PC-9 (cell line): Measurements from ENCODE around the gene RAP1GAP2. TPM values are rescaled to one million over a fixed set of nuclear protein-coding genes. Genes with fewer than 3 reads are reported as not detected.
A peak's percentile ranks its signal among the peaks of the same experiment; 100 is the strongest.

Experiments
- BruUV-seq: library from RNA; stranded (reverse); fragments of 400-500 nt; replicated peaks from 2 replicates; lab custom pipeline; 2021; lab: Mats Ljungman, UMichigan
- CTCF ChIA-PET: fragments of 300-600 bp; sonication (Branson Sonifier 250); formaldehyde crosslinking; loops from one replicate; lab custom pipeline; 2022; ENCODE audit warnings: antibody characterized with exemption; lab: Charles Lee
- POLR2A ChIA-PET: fragments of 300-600 bp; sonication (Branson Sonifier 250); formaldehyde crosslinking; loops from one replicate; lab custom pipeline; 2022; ENCODE audit warnings: antibody characterized with exemption; ENCODE audit not compliant: unreplicated experiment; lab: Charles Lee
- DNase-seq, 2 experiments: peaks; one replicate each; pipeline versions ENCODE4 v3.0.0 to v3.0.0-alpha.2; 2015 to 2022; ENCODE audit warnings: mixed read lengths in 1 of 2
- H2AFZ ChIP-seq: fragments of 200-600 bp; sonication (generic); 2 replicates; pipeline ENCODE4 v1.8.1; 2017; ENCODE audit warnings: antibody characterized with exemption
- H3F3A ChIP-seq: fragments of 200-600 bp; sonication (generic); 2 replicates; pipeline ENCODE4 v1.8.1; 2017; ENCODE audit warnings: antibody characterized with exemption, mild to moderate bottlenecking, low read depth; ENCODE audit not compliant: insufficient read depth
- H3K27ac ChIP-seq: fragments of 200-600 bp; sonication (generic); 2 replicates; pipeline ENCODE4 v1.6.1; 2016; ENCODE audit warnings: mixed run types
- H3K27me3 ChIP-seq: fragments of 200-600 bp; sonication (generic); 2 replicates; pipeline ENCODE4 v1.6.1; 2016; ENCODE audit warnings: low read depth, mixed run types; ENCODE audit not compliant: insufficient read depth
- H3K36me3 ChIP-seq: fragments of 200-600 bp; sonication (generic); 2 replicates; pipeline ENCODE4 v1.6.1; 2016; ENCODE audit warnings: low read depth, mixed run types
- H3K4me1 ChIP-seq: fragments of 200-600 bp; sonication (generic); replicated peaks from 2 replicates; pipeline ENCODE4 v1.6.1; 2016; ENCODE audit warnings: mixed run types; ENCODE audit not compliant: insufficient read depth
- H3K4me2 ChIP-seq: fragments of 200-600 bp; sonication (generic); 2 replicates; pipeline ENCODE4 v1.6.1; 2017; ENCODE audit warnings: mixed run types
- H3K4me3 ChIP-seq: fragments of 200-600 bp; sonication (generic); 2 replicates; pipeline ENCODE4 v1.6.1; 2016; ENCODE audit warnings: mixed run types
- H3K79me2 ChIP-seq: fragments of 200-600 bp; sonication (generic); 2 replicates; pipeline ENCODE4 v1.6.1; 2017; ENCODE audit warnings: low read depth, mixed run types
- H3K9me2 ChIP-seq: fragments of 200-600 bp; sonication (generic); 2 replicates; pipeline ENCODE4 v1.8.1; 2017; ENCODE audit warnings: mild to moderate bottlenecking; ENCODE audit not compliant: insufficient read depth
- H3K9me3 ChIP-seq: fragments of 200-600 bp; sonication (generic); 2 replicates; pipeline ENCODE4 v1.8.1; 2016; ENCODE audit warnings: low read depth; ENCODE audit not compliant: insufficient read depth
- H4K20me1 ChIP-seq: fragments of 200-600 bp; sonication (generic); 2 replicates; pipeline ENCODE4 v1.8.1; 2017; ENCODE audit not compliant: insufficient read depth
- CTCF ChIP-seq: fragments of 200-600 bp; sonication (generic); conservative IDR thresholded peaks from 2 replicates; pipeline ENCODE4 v1.6.1; 2017; ENCODE audit warnings: mixed run types, antibody characterized with exemption, mild to moderate bottlenecking, moderate library complexity
- EZH2 ChIP-seq: fragments of 200-600 bp; sonication (generic); IDR thresholded peaks from 2 replicates; pipeline ENCODE4 v1.8.0; 2017; ENCODE audit warnings: antibody characterized with exemption, low read depth
- intact Hi-C: fragments of 100-400 bp; cut with micrococcal nuclease; formaldehyde crosslinking; loops from one replicate; pipeline ENCODE4 v1.10.0; 2022; ENCODE audit not compliant: unreplicated experiment
- total RNA-seq: library from RNA; stranded (reverse); gene quantifications from 2 replicates; pipeline ENCODE4 v1.2.3, GENCODE V29; 2021

Gene RAP1GAP2
- total RNA-seq, 1 experiment from 2014 or later: 10.1 TPM

GRCh38 chr17:2852221-2852620, 56.0 kb downstream of the RAP1GAP2 start:
- Histone ChIP-seq H3K36me3 (no peaks in the 10 kb centered on the region), H4K20me1 (no peaks in the 10 kb centered on the region), H3K79me2 (no peaks in the 10 kb centered on the region), H3K27me3 (0 out of 2 replicates have a peak, but pooled peaks cover 6% of the 10 kb centered on the region), H3K4me3 (no peak overlapping the region), H3K9me3 (no peaks in the 10 kb centered on the region), H3F3A (0 out of 2 replicates have a peak, but pooled peaks cover 8% of the 10 kb centered on the region), H3K27ac (no peak overlapping the region), H3K4me2 (no peak overlapping the region), H3K4me1 (peaks cover 11% of the 10 kb centered on the region; the same call in 1 of the 2 replicates), H3K9me2 (no peaks in the 10 kb centered on the region), H2AFZ (no peak overlapping the region)
- no peak for DNase-seq
- POLR2A ChIA-PET: no interaction called here
- CTCF ChIA-PET: interaction anchor here (0.6 kb wide), 1 partner anchor 255 kb away, joined by 9 read pairs; no protein-coding TSS in a partner anchor
- BruUV-seq: no TSS peak
- TF ChIP-seq EZH2: no peak
- TF ChIP-seq CTCF: no peak
- intact Hi-C loops: no loop called here

GRCh38 chr17:2852729-2853282, 56.6 kb downstream of the RAP1GAP2 start:
- intact Hi-C loops: loop anchor here (1.0 kb wide), 1 partner anchor 40 kb away; no protein-coding TSS in a partner anchor
- CTCF ChIA-PET: interaction anchor here (0.6 to 0.7 kb wide), 2 partner anchors 119 to 154 kb away, joined by 4 to 12 read pairs; no protein-coding TSS in a partner anchor
- H3K9me3 ChIP-seq: no peaks in the 10 kb centered on the region
- no peaks in the 10 kb centered on the region for H3K9me2 ChIP-seq
- no peaks in the 10 kb centered on the region for H3K79me2 ChIP-seq
- DNase-seq: no peak
- TSS peak; percentile 77 for BruUV-seq
- H4K20me1 ChIP-seq: no peaks in the 10 kb centered on the region
- H2AFZ ChIP-seq: peak overlapping the region; percentile 80
- 0 out of 2 replicates have a peak, but pooled peaks cover 6% of the 10 kb centered on the region for H3K27me3 ChIP-seq
- no peaks in the 10 kb centered on the region for H3K36me3 ChIP-seq
- TF ChIP-seq EZH2: no peak
- TF ChIP-seq CTCF: no peak
- H3K4me1 ChIP-seq: peaks cover 11% of the 10 kb centered on the region; the same call in 1 of the 2 replicates
- peak overlapping the region; percentile 100 for H3K4me2 ChIP-seq
- H3K27ac ChIP-seq: no peak overlapping the region
- 0 out of 2 replicates have a peak, but pooled peaks cover 8% of the 10 kb centered on the region for H3F3A ChIP-seq
- H3K4me3 ChIP-seq: peak overlapping the region; percentile 89; the same call in 1 of the 2 replicates
- POLR2A ChIA-PET: interaction anchor here (0.6 kb wide), 1 partner anchor 15 kb away, joined by 5 read pairs; no protein-coding TSS in a partner anchor

GRCh38 chr17:2853283-2854142, 57.3 kb downstream of the RAP1GAP2 start:
- 0 out of 2 replicates have a peak, but pooled peaks cover 8% of the 10 kb centered on the region for H3F3A ChIP-seq
- H3K9me2 ChIP-seq: no peaks in the 10 kb centered on the region
- ChIA-PET POLR2A (interaction anchor here (0.6 kb wide), 2 partner anchors 14 to 511 kb away, joined by 4 to 5 read pairs; no protein-coding TSS in a partner anchor), CTCF (interaction anchor here (0.6 to 0.7 kb wide), 2 partner anchors 119 to 153 kb away, joined by 4 to 12 read pairs; no protein-coding TSS in a partner anchor)
- no TSS peak for BruUV-seq
- H3K27me3 ChIP-seq: 0 out of 2 replicates have a peak, but pooled peaks cover 6% of the 10 kb centered on the region
- H3K4me1 ChIP-seq: peaks cover 11% of the 10 kb centered on the region; the same call in 1 of the 2 replicates
- H3K4me2 ChIP-seq: peak overlapping the region; percentile 100
- peak in 1 of 2 experiments; percentile 67 for DNase-seq
- H3K4me3 ChIP-seq: peak overlapping the region; percentile 89
- H3K36me3 ChIP-seq: no peaks in the 10 kb centered on the region
- intact Hi-C loops: loop anchor here (1.0 kb wide), 1 partner anchor 40 kb away; no protein-coding TSS in a partner anchor
- no peaks in the 10 kb centered on the region for H3K79me2 ChIP-seq
- no peak overlapping the region for H3K27ac ChIP-seq
- H4K20me1 ChIP-seq: no peaks in the 10 kb centered on the region
- TF ChIP-seq EZH2: no peak
- TF ChIP-seq CTCF: no peak
- H2AFZ ChIP-seq: peak overlapping the region; percentile 95
- H3K9me3 ChIP-seq: no peaks in the 10 kb centered on the region
